GM12864 (cell line): ENCODE measurements around the gene XRCC1.

Experiments used
- DNase-seq: peaks from one replicate; pipeline ENCODE4 v3.0.0-alpha.2; 2011; ENCODE audit warnings: low read depth
- H3K4me3 ChIP-seq: 2 replicates; pipeline ENCODE4 v1.5.1; 2011; ENCODE audit warnings: mild to moderate bottlenecking, low read depth, low read length, control low read depth
- TF ChIP-seq, protein P1 (sequence below): IDR thresholded peaks from 2 replicates; pipeline ENCODE4 v1.5.1; 2011; ENCODE audit warnings: low read depth, mild to moderate bottlenecking, moderate library complexity, low read length, control low read depth, inconsistent platforms; ENCODE audit errors: missing control alignments

The XRCC1 gene

DNA sequence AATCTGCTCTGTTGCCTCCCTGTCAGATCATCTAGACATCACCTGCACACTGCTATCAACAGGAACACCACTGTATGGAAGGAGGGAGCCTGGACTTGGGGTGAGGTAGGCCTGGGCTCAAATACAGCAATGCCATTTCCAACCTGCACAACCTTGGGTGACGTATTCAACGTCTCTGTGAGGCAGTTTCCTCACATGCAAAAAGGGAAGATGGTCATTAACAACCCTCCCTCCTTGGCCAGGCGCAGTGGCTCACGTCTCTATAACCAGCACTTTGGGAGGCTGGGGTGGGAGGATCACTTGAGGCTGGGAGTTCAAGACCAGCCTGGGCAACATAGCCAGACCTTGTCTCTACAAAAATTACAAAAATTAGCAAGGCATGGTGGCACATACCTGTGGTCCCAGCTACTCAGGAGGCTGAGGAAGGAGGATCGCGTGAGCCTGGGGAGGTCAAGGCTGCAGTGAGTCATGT lies 13.1 kb downstream of the XRCC1 start:
- TF ChIP-seq, protein P1, sequence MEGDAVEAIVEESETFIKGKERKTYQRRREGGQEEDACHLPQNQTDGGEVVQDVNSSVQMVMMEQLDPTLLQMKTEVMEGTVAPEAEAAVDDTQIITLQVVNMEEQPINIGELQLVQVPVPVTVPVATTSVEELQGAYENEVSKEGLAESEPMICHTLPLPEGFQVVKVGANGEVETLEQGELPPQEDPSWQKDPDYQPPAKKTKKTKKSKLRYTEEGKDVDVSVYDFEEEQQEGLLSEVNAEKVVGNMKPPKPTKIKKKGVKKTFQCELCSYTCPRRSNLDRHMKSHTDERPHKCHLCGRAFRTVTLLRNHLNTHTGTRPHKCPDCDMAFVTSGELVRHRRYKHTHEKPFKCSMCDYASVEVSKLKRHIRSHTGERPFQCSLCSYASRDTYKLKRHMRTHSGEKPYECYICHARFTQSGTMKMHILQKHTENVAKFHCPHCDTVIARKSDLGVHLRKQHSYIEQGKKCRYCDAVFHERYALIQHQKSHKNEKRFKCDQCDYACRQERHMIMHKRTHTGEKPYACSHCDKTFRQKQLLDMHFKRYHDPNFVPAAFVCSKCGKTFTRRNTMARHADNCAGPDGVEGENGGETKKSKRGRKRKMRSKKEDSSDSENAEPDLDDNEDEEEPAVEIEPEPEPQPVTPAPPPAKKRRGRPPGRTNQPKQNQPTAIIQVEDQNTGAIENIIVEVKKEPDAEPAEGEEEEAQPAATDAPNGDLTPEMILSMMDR = no peak
- H3K4me3 ChIP-seq = no peak overlapping the region
- DNase-seq = no peak

DNA sequence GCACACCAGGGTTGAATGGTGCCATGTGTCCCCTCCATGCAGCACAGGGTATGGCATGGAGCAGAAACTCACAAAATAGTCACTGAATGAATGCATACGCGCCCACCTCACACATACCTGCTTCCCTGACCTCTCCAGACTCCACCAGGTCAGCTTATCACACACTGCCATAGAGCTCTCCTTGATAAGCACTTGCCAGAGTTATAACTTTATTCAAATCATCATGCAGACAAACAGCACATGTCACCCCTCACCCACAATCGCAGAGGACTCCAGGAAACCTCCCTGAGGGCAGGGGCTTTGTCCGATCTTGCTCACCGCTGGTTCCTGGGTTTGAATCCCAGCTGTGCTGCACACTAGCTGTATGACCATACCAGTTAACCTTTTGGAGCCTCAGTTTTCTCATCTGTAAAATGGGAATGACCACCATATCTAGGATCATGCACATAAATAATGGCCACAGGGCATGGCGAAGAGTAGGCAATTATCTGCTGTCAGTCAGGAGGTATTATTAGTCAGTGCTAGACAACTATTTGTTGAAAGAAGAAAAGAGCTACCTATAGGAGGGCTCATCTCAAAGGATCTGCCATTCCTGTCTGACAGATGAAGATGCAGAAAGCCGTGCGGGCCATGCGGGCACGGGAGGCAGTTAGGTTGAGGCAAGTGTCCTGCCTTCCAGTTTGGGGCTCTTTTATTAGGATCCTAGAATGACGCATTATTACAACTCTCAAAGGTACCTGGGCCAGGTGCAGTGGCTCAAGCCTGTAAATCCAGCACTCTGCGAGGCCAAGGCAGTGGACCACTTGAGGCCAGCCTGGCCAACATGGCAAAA lies 14.0 kb downstream of the XRCC1 start:
- DNase-seq = no peak
- no peak overlapping the region for H3K4me3 ChIP-seq
- TF ChIP-seq, protein P1 = no peak

DNA sequence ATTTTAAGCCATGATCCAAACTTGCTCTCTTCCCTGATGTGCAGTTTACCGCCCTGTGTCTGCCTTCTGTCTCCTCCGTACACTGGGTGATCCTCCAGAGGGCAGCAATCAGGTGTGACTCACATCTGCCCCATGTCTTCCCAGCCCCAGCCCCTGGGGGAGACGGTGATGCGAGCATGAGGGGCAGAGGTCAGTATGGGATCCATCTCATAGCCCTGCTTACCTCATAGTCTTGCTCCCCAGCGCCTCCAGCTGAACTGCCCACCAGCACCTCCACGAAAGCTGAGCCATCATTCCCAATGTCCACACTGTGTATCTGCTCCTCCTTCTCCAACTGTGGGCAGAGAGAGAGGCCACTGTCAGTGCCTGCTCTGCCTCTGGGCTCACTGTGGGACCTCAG lies 14.6 kb downstream of the XRCC1 start:
- H3K4me3 ChIP-seq = no peak overlapping the region
- no peak for DNase-seq
- TF ChIP-seq, protein P1 = peak; percentile 12

DNA sequence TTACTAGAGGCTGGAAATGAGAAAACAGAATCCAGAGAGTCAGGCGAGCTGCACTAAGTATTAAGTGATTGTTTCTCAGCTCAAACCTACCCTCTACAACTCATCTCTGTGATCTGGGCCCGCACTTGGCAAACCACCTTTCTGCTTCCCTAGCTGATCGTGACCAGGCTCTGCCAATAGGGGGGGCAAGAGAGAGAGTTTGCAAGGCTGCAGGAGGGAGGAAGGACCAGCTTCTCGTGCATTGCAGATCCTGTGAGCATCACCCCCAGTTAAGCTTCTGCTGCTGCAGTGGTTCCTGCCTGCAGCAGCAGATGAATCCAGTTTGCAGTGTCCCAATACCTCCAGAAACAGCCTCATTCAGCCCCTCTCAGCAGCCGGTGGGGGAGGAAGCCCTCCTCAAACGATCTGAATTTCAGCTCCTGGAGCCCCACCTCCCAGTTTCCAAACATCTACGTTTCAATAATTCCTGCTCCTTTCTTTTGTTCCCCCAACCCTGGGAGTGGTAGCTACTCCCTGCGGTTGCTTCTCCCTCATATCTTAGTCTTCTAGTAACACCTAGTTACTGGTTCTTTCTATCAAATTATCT lies 20.0 kb downstream of the XRCC1 start:
- DNase-seq = peak; percentile 44
- TF ChIP-seq, protein P1 = peak; percentile 94
- H3K4me3 ChIP-seq = no peak overlapping the region

DNA sequence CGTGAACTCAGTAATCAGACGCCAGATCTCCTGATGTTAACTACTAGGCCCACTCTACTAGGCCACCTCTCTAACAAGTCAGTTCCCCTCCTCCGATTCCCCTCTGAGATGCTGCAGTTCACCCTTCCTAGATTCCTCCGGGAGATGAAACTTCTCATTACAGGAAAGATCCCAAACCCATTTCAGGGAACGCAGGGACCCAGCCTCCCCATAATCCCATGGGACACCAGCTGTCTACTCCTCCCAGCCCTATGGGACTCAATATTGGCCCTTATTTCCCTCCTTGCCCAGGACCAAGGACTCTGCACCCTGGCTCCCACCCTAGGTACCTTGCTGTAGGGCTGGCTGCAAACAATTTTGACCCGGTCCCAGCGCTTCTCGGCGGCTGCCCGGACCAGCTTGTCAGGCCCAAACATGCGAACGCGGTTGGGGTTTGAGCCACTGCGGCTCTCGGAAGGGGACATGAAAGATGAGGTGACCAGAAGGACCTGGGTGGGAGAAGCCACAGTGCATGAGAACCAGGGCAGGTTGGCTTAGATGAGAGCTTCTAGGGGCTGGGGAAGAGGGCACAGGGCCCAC lies 20.9 kb downstream of the XRCC1 start:
- TF ChIP-seq, protein P1 = no peak
- no peak for DNase-seq
- H3K4me3 ChIP-seq = no peak overlapping the region

DNA sequence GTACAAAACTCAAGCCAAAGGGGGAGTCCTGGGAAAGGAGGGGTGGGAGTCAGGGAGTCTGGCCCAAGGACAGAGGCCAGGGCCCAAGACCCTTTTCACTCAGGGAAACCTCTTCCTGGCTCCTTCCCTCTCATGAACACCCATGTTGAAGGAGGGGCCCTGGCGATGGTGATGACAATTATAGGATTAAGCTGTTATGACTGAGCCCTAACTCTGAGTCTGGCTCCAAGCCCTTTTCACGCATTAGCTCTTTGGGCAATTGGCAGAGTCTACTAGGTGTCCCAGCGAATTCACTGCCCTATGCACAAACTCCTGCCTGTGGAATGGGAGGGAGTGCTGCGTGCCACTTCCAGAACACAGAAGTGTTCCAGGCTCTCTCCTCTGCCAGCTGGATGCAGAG lies 21.7 kb downstream of the XRCC1 start:
- no peak for DNase-seq
- TF ChIP-seq, protein P1 = no peak
- H3K4me3 ChIP-seq = no peak overlapping the region
